ENCODE results near the gene CD300C.

Gene CD300C

GRCh38 chr17:74530831-74531150, 15.1 kb downstream of the CD300C start:
- Mint-ChIP-seq H3K4me1 (peaks cover 17% of the 10 kb centered on the region), H3K36me3 (ENCODE audit: low read depth) (no peaks in the 10 kb centered on the region), H3K27me3 (peaks cover 36% of the 10 kb centered on the region), H3K9me3 (no peaks in the 10 kb centered on the region), H3K4me3 (no peak overlapping the region), H3K27ac (no peak overlapping the region)
- ATAC-seq = no peak
- no peak for DNase-seq

- Mint-ChIP-seq H3K9me3 (no peaks in the 10 kb centered on the region), H3K27ac (no peak overlapping the region), H3K36me3 (ENCODE audit: low read depth) (no peaks in the 10 kb centered on the region), H3K4me1 (peaks cover 17% of the 10 kb centered on the region), H3K4me3 (no peak overlapping the region), H3K27me3 (peaks cover 29% of the 10 kb centered on the region)
- ATAC-seq (no peak), DNase-seq (no peak)
Observed at GRCh38 chr17:74529243-74529642, 16.7 kb downstream of the CD300C start.

- H3K9me3 Mint-ChIP-seq = no peaks in the 10 kb centered on the region
- no peaks in the 10 kb centered on the region for H3K36me3 Mint-ChIP-seq (ENCODE audit: low read depth)
- DNase-seq (no peak), ATAC-seq (peak; percentile 52)
- peaks cover 17% of the 10 kb centered on the region for H3K4me1 Mint-ChIP-seq
- H3K27ac Mint-ChIP-seq = no peak overlapping the region
- H3K4me3 Mint-ChIP-seq = no peak overlapping the region
- H3K27me3 Mint-ChIP-seq = peaks cover 31% of the 10 kb centered on the region
Observed at GRCh38 chr17:74528491-74529199, 17.3 kb downstream of the CD300C start.

- no peak for ATAC-seq
- Mint-ChIP-seq H3K4me1 (peaks cover 14% of the 10 kb centered on the region), H3K27me3 (peaks cover 28% of the 10 kb centered on the region), H3K27ac (no peak overlapping the region), H3K36me3 (ENCODE audit: low read depth) (no peaks in the 10 kb centered on the region), H3K9me3 (no peaks in the 10 kb centered on the region), H3K4me3 (no peak overlapping the region)
- DNase-seq = no peak
Observed at GRCh38 chr17:74527756-74528155, 18.2 kb downstream of the CD300C start.

- H3K9me3 Mint-ChIP-seq = no peaks in the 10 kb centered on the region
- DNase-seq (no peak), ATAC-seq (no peak)
- H3K4me3 Mint-ChIP-seq = no peak overlapping the region
- H3K36me3 Mint-ChIP-seq (ENCODE audit: low read depth) = no peaks in the 10 kb centered on the region
- no peak overlapping the region for H3K27ac Mint-ChIP-seq
- H3K4me1 Mint-ChIP-seq = peaks cover 8% of the 10 kb centered on the region
- peaks cover 27% of the 10 kb centered on the region for H3K27me3 Mint-ChIP-seq
Observed at GRCh38 chr17:74527081-74527480, 18.8 kb downstream of the CD300C start.

GRCh38 chr17:74526681-74527080, 19.2 kb downstream of the CD300C start:
- no peaks in the 10 kb centered on the region for H3K36me3 Mint-ChIP-seq (ENCODE audit: low read depth)
- no peak for DNase-seq
- no peak for ATAC-seq
- no peak overlapping the region for H3K4me3 Mint-ChIP-seq
- H3K4me1 Mint-ChIP-seq = peaks cover 8% of the 10 kb centered on the region
- peaks cover 30% of the 10 kb centered on the region for H3K27me3 Mint-ChIP-seq
- no peak overlapping the region for H3K27ac Mint-ChIP-seq
- no peaks in the 10 kb centered on the region for H3K9me3 Mint-ChIP-seq

GRCh38 chr17:74525781-74526288, 20.1 kb downstream of the CD300C start:
- DNase-seq = no peak

GRCh38 chr17:74525465-74525725, 20.5 kb downstream of the CD300C start:
- Mint-ChIP-seq H3K9me3 (peaks cover 3% of the 10 kb centered on the region), H3K27me3 (peaks cover 31% of the 10 kb centered on the region), H3K4me1 (peaks cover 18% of the 10 kb centered on the region), H3K27ac (no peak overlapping the region), H3K4me3 (no peak overlapping the region), H3K36me3 (ENCODE audit: low read depth) (no peaks in the 10 kb centered on the region)
- no peak for ATAC-seq
- DNase-seq = no peak

More at GRCh38 chr17:74525781-74526288, 20.1 kb downstream of the CD300C start:
- Mint-ChIP-seq H3K9me3 (peaks cover 2% of the 10 kb centered on the region), H3K4me1 (peaks cover 14% of the 10 kb centered on the region), H3K27ac (no peak overlapping the region), H3K4me3 (no peak overlapping the region), H3K27me3 (peaks cover 33% of the 10 kb centered on the region), H3K36me3 (ENCODE audit: low read depth) (no peaks in the 10 kb centered on the region)
- ATAC-seq = no peak

GRCh38 chr17:74524653-74525464, 21.1 kb downstream of the CD300C start:
- DNase-seq (no peak), ATAC-seq (no peak)
- peaks cover 31% of the 10 kb centered on the region for H3K27me3 Mint-ChIP-seq
- H3K36me3 Mint-ChIP-seq (ENCODE audit: low read depth) = no peaks in the 10 kb centered on the region
- H3K4me3 Mint-ChIP-seq = no peak overlapping the region
- H3K9me3 Mint-ChIP-seq = peaks cover 5% of the 10 kb centered on the region
- H3K27ac Mint-ChIP-seq = no peak overlapping the region
- H3K4me1 Mint-ChIP-seq = peaks cover 23% of the 10 kb centered on the region

GRCh38 chr17:74523308-74523707, 22.6 kb downstream of the CD300C start:
- H3K36me3 Mint-ChIP-seq (ENCODE audit: low read depth) = no peaks in the 10 kb centered on the region
- no peak overlapping the region for H3K4me3 Mint-ChIP-seq
- no peak overlapping the region for H3K27ac Mint-ChIP-seq
- ATAC-seq = no peak
- peaks cover 30% of the 10 kb centered on the region for H3K27me3 Mint-ChIP-seq
- H3K4me1 Mint-ChIP-seq = peaks cover 22% of the 10 kb centered on the region
- peaks cover 11% of the 10 kb centered on the region for H3K9me3 Mint-ChIP-seq
- no peak for DNase-seq

- Mint-ChIP-seq H3K4me3 (no peak overlapping the region), H3K4me1 (peaks cover 21% of the 10 kb centered on the region), H3K9me3 (peaks cover 16% of the 10 kb centered on the region), H3K36me3 (ENCODE audit: low read depth) (no peaks in the 10 kb centered on the region), H3K27ac (no peak overlapping the region), H3K27me3 (peaks cover 30% of the 10 kb centered on the region)
- DNase-seq = no peak
- no peak for ATAC-seq
Observed at GRCh38 chr17:74522381-74523105, 23.4 kb downstream of the CD300C start.

- peak overlapping the region; percentile 31 for H3K27ac Mint-ChIP-seq
- H3K27me3 Mint-ChIP-seq = peaks cover 31% of the 10 kb centered on the region
- no peak overlapping the region for H3K4me3 Mint-ChIP-seq
- peaks cover 21% of the 10 kb centered on the region for H3K4me1 Mint-ChIP-seq
- peaks cover 16% of the 10 kb centered on the region for H3K9me3 Mint-ChIP-seq
- H3K36me3 Mint-ChIP-seq (ENCODE audit: low read depth) = no peaks in the 10 kb centered on the region
- peak; percentile 30 for ATAC-seq
- peak; percentile 27 for DNase-seq
Observed at GRCh38 chr17:74521701-74522201, 24.2 kb downstream of the CD300C start.

GRCh38 chr17:74520790-74521480, 25.0 kb downstream of the CD300C start:
- ATAC-seq = no peak
- Mint-ChIP-seq H3K4me1 (peaks cover 21% of the 10 kb centered on the region), H3K27me3 (peaks cover 31% of the 10 kb centered on the region), H3K36me3 (ENCODE audit: low read depth) (no peaks in the 10 kb centered on the region), H3K9me3 (peaks cover 16% of the 10 kb centered on the region), H3K27ac (no peak overlapping the region), H3K4me3 (no peak overlapping the region)
- DNase-seq = no peak

- Mint-ChIP-seq H3K27ac (no peak overlapping the region), H3K36me3 (ENCODE audit: low read depth) (peaks cover 3% of the 10 kb centered on the region), H3K27me3 (peaks cover 31% of the 10 kb centered on the region), H3K4me3 (no peak overlapping the region), H3K4me1 (peaks cover 23% of the 10 kb centered on the region), H3K9me3 (peaks cover 18% of the 10 kb centered on the region)
- ATAC-seq (peak; percentile 40), DNase-seq (no peak)
Observed at GRCh38 chr17:74520016-74520434, 25.9 kb downstream of the CD300C start.
